ENCODE measurements around the gene ABCA3. TPM values are rescaled to one million over a fixed set of nuclear protein-coding genes. Genes with fewer than 3 reads are reported as not detected.

Gene ABCA3
- total and polyA plus RNA-seq, 2 of the 8 experiments (the other 6 are each of a cell fraction or from before 2014, with no cell fraction given), result 5.7 to 7.9 TPM

DNA sequence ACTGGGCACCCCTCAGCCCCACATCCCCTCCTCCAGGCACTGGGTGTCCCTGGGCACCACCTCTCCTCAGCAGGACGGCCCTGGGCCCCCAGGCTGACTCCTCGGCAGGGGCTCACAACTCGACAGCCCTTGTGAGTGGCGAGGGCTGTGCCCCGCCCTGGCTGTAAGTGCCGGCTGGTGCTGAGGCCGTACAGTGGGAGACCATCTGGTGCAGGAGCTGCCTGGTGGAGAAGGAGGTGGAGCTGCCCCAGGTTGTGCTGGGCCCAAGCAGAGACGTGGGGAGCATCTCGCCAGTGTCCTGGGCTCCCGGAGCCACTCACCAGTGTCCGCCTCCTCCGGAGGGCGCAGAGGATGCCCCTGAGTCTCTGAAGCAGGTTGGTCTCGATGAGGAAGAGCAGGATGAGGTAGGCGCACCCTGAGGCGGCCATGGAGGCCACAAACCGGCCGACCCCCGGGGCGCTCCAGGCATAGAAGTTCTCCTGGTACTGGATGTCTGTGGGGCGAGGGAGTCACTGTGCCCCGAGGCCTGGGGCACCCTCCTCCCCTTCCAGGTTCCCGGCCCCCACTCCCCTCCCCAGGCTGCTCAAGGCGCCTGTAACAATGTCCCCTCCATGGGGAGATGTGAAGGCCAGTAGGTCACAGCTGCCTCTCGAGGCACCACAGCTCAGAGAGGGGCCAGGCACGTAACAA lies 57.5 kb downstream of the ABCA3 start:
- Histone ChIP-seq H3K27me3 (replicated peaks in 1 of 4; ENCODE audit: control insufficient read depth in 3 of 4, extremely low read depth in 1 of 4, insufficient read depth in 3 of 4, low read length in 3 of 4) (no peaks in the 10 kb centered on the region), H3K4ac (replicated peaks; ENCODE audit: insufficient read length, low read depth, low read length) (no peak overlapping the region), H3K4me2 (ENCODE audit: insufficient read depth in 1 of 2, low read depth in 2 of 2, low read length in 2 of 2) (no peak overlapping the region), H3K9ac (replicated peaks in 1 of 4; ENCODE audit: extremely low read depth in 1 of 4, low read depth in 3 of 4, low read length in 3 of 4) (no peak overlapping the region), H3K23ac (ENCODE audit: insufficient read length) (no peak overlapping the region), H2AFZ (ENCODE audit: low read length) (no peak overlapping the region), H3K4me3 (ENCODE audit: extremely low read depth in 1 of 4, insufficient read depth in 2 of 4, low read depth in 3 of 4, low read length in 4 of 4) (no peak overlapping the region), H4K20me1 (replicated peaks in 1 of 2; ENCODE audit: control insufficient read depth in 1 of 2, insufficient read depth in 2 of 2, low read length in 2 of 2) (peaks cover 0 to under 1% of the 10 kb centered on the region in 2 experiments), H4K5ac (ENCODE audit: insufficient read length, low read depth, low read length) (no peak overlapping the region), H3K79me1 (ENCODE audit: low read depth, low read length) (no peaks in the 10 kb centered on the region), H3K4me1 (replicated peaks in 1 of 4; ENCODE audit: control insufficient read depth in 3 of 4, insufficient read depth in 4 of 4, low read length in 3 of 4) (no peaks in the 10 kb centered on the region; a peak in 1 of 7 replicates), H3K56ac (replicated peaks; ENCODE audit: insufficient read length, low read depth, low read length) (no peak overlapping the region), H4K91ac (replicated peaks; ENCODE audit: insufficient read length, low read length) (no peak overlapping the region), H3K23me2 (ENCODE audit: low read depth, low read length) (no peaks in the 10 kb centered on the region), H3K9me3 (ENCODE audit: insufficient read depth in 2 of 2, low read depth in 1 of 2, low read length in 1 of 2) (no peaks in the 10 kb centered on the region), H3K14ac (ENCODE audit: insufficient read length) (no peak overlapping the region), H3K27ac (ENCODE audit: low read depth, low read length) (no peak overlapping the region), H2BK5ac (ENCODE audit: low read depth, low read length) (no peak overlapping the region), H3K18ac (ENCODE audit: extremely low read depth, low read length) (no peak overlapping the region), H2AK5ac (ENCODE audit: low read depth, low read length) (no peak overlapping the region), H2BK15ac (ENCODE audit: low read length) (no peak overlapping the region), H4K8ac (ENCODE audit: extremely low read depth, insufficient read depth, low read length) (no peak overlapping the region; the same call in 1 of the 2 replicates), H3K79me2 (ENCODE audit: control insufficient read depth in 1 of 2, insufficient read depth in 2 of 2, low read length in 2 of 2) (no peaks in the 10 kb centered on the region), H2BK20ac (ENCODE audit: low read length) (no peak overlapping the region), H3K36me3 (ENCODE audit: control insufficient read depth in 2 of 4, insufficient read depth in 4 of 4, low read length in 3 of 4) (no peaks in the 10 kb centered on the region), H2BK120ac (replicated peaks; ENCODE audit: low read depth, low read length) (no peak overlapping the region), H2BK12ac (ENCODE audit: low read depth, low read length) (no peak overlapping the region)
- 93% methylated on average over 21 of the region's 26 CpGs; no CpG with 5 or more reads in 1 of the 2 experiments for WGBS, 2 experiments (ENCODE audit: extremely low coverage in 1 of 2, insufficient coverage in 1 of 2, insufficient read length in 1 of 2, insufficient replicate concordance in 2 of 2, low coverage in 1 of 2, low lambda C conversion rate in 2 of 2, missing lambda C conversion rate in 1 of 2)
- FAIRE-seq, result no peak
- ChIA-PET POLR2A (ENCODE audit: partially characterized antibody) (interaction anchor here (0.7 kb wide), 1 partner anchor 29 kb away, joined by 3 read pairs; no protein-coding TSS in a partner anchor), CTCF (ENCODE audit: partially characterized antibody) (interaction anchor here (0.6 to 1.2 kb wide), 2 partner anchors 104 to 223 kb away, joined by 3 to 4 read pairs; no protein-coding TSS in a partner anchor)
- TF ChIP-seq MAX (IDR thresholded peaks at IDR 0.05) (no peak), JUN (IDR thresholded peaks at IDR 0.05; ENCODE audit: low read depth, low read length) (no peak), SIN3A (conservative IDR thresholded peaks at IDR 0.05 in 1 of 2, IDR thresholded peaks at IDR 0.05 in 1 of 2; ENCODE audit: low read depth in 1 of 2, low read length in 2 of 2) (no peak), HDAC6 (IDR thresholded peaks at IDR 0.05; ENCODE audit: low read depth, low read length) (no peak), ATF3 (IDR thresholded peaks at IDR 0.05; ENCODE audit: insufficient read depth, low read depth, low read length) (no peak), RBBP5 (IDR thresholded peaks at IDR 0.05; ENCODE audit: borderline replicate concordance, low read depth, low read length) (no peak), CREB1 (IDR thresholded peaks at IDR 0.05) (no peak), POLR2A (IDR thresholded peaks at IDR 0.05; ENCODE audit: control extremely low read depth in 1 of 2, low read depth in 2 of 2, low read length in 2 of 2) (no peak), POU5F1 (IDR thresholded peaks at IDR 0.05; ENCODE audit: low read depth, low read length) (no peak), RNF2 (IDR thresholded peaks at IDR 0.05; ENCODE audit: borderline replicate concordance, low read depth, low read length, missing control alignments, poor library complexity, severe bottlenecking) (no peak)
- no peak for DNase-seq (ENCODE audit: low read depth in 1 of 2, low spot score in 2 of 2)

All from H1 (cell line).